HEK293T (cell line): ENCODE measurements around the gene SLN.

Experiments used
- ARNT ChIP-seq: fragments of 450-650 bp; IDR thresholded peaks from 2 replicates; pipeline ENCODE4 v1.6.1; 2017; ENCODE audit warnings: mild to moderate bottlenecking
- BHLHE40 ChIP-seq: fragments of 450-650 bp; IDR thresholded peaks from 2 replicates; pipeline ENCODE4 v1.6.1; 2016; ENCODE audit warnings: mild to moderate bottlenecking, moderate library complexity, borderline replicate concordance
- FOXA1 ChIP-seq: fragments of 450-650 bp; IDR thresholded peaks from 2 replicates; pipeline ENCODE4 v1.6.1; 2016; ENCODE audit warnings: mild to moderate bottlenecking
- FOXK2 ChIP-seq: fragments of 450-650 bp; IDR thresholded peaks from 2 replicates; pipeline ENCODE4 v1.6.1; 2016; ENCODE audit warnings: mild to moderate bottlenecking
- FOXM1 ChIP-seq: fragments of 450-650 bp; IDR thresholded peaks from 2 replicates; pipeline ENCODE4 v1.6.1; 2017; ENCODE audit warnings: mild to moderate bottlenecking, borderline replicate concordance
- HDGF ChIP-seq: fragments of 450-650 bp; IDR thresholded peaks from 2 replicates; pipeline ENCODE4 v1.6.1; 2017; ENCODE audit warnings: antibody characterized with exemption, borderline replicate concordance
- L3MBTL2 ChIP-seq: fragments of 450-650 bp; conservative IDR thresholded peaks from 2 replicates; pipeline ENCODE4 v1.6.1; 2016; ENCODE audit warnings: mild to moderate bottlenecking
- LEF1 ChIP-seq: fragments of 450-650 bp; IDR thresholded peaks from 2 replicates; pipeline ENCODE4 v1.6.1; 2017; ENCODE audit warnings: mild to moderate bottlenecking, borderline replicate concordance
- NFRKB ChIP-seq: fragments of 450-650 bp; IDR thresholded peaks from 2 replicates; pipeline ENCODE4 v1.6.1; 2016; ENCODE audit warnings: mild to moderate bottlenecking, moderate library complexity
- SP1 ChIP-seq: fragments of 450-650 bp; IDR thresholded peaks from 2 replicates; pipeline ENCODE4 v1.6.1; 2017
- SUZ12 ChIP-seq: fragments of 450-650 bp; IDR thresholded peaks from 2 replicates; pipeline ENCODE4 v1.6.1; 2016; ENCODE audit warnings: mild to moderate bottlenecking
- TARDBP ChIP-seq: fragments of 450-650 bp; IDR thresholded peaks from 2 replicates; pipeline ENCODE4 v1.6.1; 2016
- ZNF384 ChIP-seq: fragments of 450-650 bp; IDR thresholded peaks from 2 replicates; pipeline ENCODE4 v1.6.1; 2016

DNA sequence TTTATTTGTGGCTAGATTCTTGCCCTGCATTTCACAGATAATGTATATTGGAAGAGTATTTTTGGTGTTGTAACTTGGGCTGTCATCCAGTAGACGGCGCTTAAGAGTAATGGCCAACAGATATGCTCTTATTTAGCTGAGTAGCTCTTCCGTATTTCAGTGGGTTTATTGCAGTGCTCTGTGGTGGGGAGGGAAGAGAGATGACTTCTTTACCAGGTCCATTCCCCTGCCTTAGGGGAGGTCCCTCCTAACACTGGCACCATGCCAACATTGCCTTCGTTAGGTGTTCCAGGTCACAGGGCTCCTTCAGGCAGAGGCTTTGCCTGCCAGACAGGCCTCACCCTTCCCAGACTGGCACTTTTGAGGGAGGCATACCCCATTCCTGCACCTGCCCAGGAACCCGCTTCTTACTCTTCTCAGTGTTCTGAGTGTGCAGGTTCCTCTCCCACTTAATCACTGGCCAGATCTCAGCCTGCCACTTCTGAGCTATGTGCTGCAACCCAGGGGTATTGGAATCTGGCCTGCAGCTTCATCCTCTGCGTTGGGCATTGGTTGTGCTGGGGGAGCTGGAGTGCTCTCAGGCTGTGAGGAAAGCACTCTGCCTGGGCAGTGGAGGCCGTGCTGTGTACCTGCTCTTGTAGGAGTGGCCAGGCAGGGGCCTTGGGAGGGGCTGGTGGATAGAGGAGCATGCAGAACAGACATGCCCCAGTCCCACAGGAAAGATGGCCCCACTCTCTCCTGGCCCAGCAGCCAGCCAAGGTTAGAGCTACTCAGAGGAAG, 29.4 kb upstream of the SLN start:
- TF ChIP-seq TARDBP (no peak), SUZ12 (no peak), L3MBTL2 (no peak), FOXA1 (no peak), FOXK2 (no peak), SP1 (no peak), ARNT (no peak), LEF1 (no peak), BHLHE40 (no peak), NFRKB (no peak), HDGF (no peak), FOXM1 (no peak), ZNF384 (no peak)
